HL-60 (cell line): ENCODE results near the gene USP14.

ENCODE experiments used
- CTCF ChIP-seq: IDR thresholded peaks from one replicate; pipeline ENCODE4 v1.5.1; 2011; ENCODE audit warnings: low read length, control low read depth, inconsistent platforms; ENCODE audit not compliant: insufficient read depth
- POLR2AphosphoS5 ChIP-seq: IDR thresholded peaks from 2 replicates; pipeline ENCODE4 v1.6.1; 2012; ENCODE audit warnings: low read depth
- REST ChIP-seq: IDR thresholded peaks from 2 replicates; pipeline ENCODE4 v1.6.1; 2012; ENCODE audit warnings: low read depth; ENCODE audit not compliant: insufficient replicate concordance
- SPI1 ChIP-seq: IDR thresholded peaks from 2 replicates; pipeline ENCODE4 v1.6.1; 2012; ENCODE audit warnings: low read depth, mild to moderate bottlenecking, borderline replicate concordance

DNA sequence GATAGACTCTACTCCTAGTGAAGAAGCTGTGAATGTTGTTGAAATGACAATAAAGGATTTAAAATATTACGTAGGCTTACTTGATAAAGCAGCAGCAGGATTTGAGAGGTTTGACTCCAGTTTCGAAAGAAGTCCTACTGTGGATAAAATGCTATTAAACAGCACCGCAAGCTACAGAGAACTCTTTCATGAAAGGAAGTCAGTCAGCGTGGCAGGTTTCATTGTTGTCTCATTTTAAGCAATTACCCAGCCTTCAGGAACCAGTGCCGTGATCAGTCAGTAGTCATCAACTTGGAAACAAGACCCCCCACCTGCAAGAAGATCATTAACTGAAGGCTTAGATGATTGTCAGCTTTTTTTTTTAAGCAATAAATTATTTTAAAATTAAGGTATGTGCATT, 14.0 kb downstream of the USP14 start:
- TF ChIP-seq CTCF (no peak), POLR2AphosphoS5 (no peak), REST (no peak), SPI1 (no peak)
